Peyer's patch (tissue), 4 donors: Measurements from ENCODE around the gene WWOX.

Experiments
- CTCF ChIP-seq, 6 experiments: fragments of 450-650 bp in 4 of 6; fragments of 200-600 bp in 2 of 6; sonication (generic) in 1 of 6; IDR thresholded peaks; one replicate each; pipeline ENCODE4 v1.5.1; 2017 to 2019; ENCODE audit warnings: antibody characterized with exemption in 6 of 6, mild to moderate bottlenecking in 3 of 6, moderate library complexity in 1 of 6
- POLR2A ChIP-seq, 2 donors: fragments of 450-650 bp; IDR thresholded peaks; one replicate each; pipeline ENCODE4 v1.5.1; 2017; ENCODE audit warnings: antibody characterized with exemption in 2 of 2, mild to moderate bottlenecking in 2 of 2, moderate library complexity in 2 of 2

GRCh38 chr16:78689536-78689935 lies 590.1 kb downstream of the WWOX start:
- no peak for TF ChIP-seq POLR2A (IDR thresholded peaks at IDR 0.05)
- no peak for TF ChIP-seq CTCF (IDR thresholded peaks at IDR 0.05)
